T-helper 2 cell (primary cell): ENCODE results near the gene TEX48.

ENCODE experiments used
- DNase-seq, 5 experiments: peaks; one replicate each; pipeline versions ENCODE4 v3.0.0 to v3.0.0-alpha.2; 2012 to 2022

Gene TEX48

DNA sequence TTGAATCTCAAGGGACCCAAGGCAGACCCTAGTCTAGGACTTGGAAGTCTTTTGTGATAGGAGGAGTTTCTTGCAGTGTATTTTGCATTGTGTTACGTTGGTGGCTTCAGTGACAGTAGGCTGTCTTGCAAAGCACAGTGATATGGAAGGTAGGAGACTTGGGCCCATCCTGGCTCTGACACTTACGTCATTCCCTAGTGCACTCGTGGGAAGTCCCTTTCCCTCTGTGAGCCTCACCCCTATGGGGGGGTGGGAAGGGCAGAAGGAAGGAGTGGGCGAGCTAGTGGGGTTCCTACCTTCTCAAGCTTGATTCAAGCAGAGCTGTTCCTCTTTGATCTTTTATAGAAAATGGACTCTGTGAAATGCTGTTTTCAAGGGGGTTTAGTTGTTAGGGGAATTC, 15.1 kb downstream of the TEX48 start:
- no peak for DNase-seq

DNA sequence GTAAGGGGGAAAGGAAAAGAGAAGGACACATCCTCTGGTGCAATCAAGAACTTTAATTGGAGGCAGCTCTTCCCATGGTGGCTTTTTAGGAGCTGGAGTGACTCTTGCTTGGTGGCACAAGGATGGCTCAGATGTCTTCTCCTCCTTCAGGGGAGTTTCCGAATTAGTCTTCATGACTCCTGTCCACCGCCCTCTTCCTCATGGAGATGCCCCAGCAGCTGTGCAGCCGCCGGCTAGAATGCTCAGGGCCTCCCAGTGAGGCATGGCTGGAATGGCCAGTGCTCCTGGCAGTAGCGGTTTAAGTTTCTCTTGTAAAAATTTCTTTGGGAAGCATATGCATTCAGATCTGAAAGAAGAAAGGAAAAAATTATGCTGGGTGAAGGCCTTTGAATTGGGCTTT, 15.6 kb downstream of the TEX48 start:
- no peak for DNase-seq

DNA sequence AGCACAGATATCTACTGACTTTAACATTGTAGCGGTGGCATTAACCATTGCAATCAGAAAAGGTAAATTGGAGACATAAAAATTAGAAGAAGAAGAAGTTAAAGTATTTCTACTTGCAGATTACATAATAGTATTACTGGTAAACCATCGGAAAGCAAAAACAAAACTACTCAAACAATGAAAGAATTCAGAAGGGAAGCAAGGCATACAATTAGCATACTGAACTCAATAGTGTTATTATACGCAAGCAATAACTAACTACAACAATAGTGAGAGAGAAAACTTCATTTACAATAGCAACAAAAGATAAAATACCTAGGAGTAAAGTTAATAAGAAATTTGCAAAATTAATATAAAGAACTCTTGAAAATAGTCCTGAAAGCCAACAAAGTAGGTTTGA, 17.8 kb downstream of the TEX48 start:
- DNase-seq, result no peak

DNA sequence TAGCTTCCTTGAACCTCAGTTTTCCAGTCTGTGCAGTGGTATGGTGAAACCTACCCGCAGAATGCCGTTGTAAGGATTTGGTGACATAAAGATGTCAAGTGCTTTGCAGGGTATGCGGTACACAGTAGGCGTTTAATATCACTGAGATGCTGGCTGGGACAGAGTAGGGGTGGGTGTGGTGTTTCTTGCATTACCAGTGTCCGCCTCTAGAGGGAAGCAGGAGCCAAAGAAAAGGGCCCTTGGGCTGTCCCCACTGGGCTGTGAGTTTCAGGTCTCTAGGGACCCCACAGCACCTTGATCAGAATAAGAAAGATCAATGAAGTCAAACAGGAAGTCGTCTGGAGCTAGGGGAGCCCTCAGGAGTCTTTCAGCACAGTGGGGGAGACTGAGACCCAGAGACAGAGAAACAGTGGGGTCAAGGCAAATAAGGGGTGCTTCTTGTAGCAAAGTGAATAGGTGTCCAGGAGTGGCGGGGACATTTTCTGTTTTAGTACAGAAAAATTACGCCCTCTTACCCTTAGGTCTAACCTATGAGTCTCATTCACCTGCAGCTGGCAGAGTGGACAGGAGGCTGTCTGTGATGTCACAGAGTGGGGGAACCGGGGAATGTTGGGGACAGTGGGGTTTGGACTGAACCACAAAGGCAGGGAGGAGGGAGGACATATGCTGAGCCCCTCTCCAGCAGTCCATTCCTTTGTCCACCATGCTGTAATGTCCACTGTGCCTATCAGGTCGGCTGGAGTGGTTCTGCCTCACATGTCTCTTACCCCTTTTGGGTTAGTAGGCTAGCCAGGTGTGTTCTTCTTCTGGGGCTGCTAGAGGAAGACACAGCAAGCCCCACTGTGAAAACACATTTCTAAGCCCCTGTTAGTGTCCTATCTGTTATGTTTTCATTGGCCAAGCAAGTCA, 19.7 kb downstream of the TEX48 start:
- peak in 4 of 5 experiments; percentile 21 to 49 (median 41) for DNase-seq

DNA sequence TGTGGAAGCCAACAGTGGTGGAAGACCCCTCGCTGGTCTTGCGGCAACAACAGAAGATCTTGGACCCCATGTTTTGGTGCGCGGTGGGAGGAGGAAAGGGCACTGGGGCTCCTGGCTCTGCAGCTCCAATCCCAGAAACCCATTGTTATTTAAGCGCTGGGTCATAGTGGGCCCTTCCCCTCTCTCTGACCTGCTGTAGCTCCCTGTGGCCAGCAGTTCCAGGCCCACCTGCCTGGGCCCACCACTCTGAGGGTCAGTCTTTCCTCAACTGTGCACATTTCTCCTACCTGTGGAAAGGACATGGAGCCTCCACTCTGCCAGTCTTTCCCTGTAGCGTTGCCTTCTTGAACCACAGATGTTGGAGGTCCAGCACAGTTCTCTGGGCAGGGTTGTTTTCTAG, 24.3 kb downstream of the TEX48 start, which contains the start of gene TEX53:
Gene TEX53 (minus strand): TSS at position 101 of the 400 bp plus-strand sequence. CDS start 31 bp downstream, at position 70.
- no peak for DNase-seq

DNA sequence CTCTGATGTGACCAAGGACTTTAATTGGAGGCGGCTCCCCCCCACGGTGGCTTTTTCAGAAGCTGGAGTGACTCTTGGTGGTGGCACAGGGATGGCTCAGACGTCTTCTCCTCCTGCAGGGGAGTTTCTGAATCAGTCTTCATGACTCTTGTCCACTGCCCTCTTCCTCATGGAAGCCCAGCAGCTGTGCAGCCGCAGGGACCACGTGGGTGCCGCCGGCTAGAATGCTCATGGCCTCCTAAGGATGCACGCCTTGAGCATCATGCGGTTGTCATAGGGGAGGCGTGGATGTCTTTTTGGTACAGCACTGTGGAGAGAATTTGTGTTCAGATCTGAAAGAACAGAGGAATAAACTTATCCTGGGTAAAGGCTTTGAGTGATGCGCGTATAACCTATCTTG, 25.7 kb downstream of the TEX48 start:
- no peak for DNase-seq

DNA sequence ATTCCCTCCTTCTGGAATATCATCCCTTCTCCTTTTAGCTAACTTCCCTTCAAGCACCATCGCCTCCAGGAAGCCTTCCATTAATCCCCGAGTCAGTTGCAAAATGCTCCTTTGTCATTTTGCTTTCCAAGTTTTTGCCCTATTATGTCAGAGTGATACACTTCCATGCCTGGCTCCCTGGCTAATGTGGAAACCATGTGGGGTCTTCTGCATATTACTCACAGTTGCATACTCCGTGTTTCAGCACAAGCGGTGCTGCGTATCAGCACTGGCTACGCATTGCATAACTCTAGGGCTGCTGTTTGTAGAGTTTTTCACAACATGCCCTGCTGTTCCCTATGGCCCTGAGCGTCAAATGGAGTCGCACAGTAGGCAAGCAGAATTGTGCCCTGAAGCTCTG, 26.3 kb downstream of the TEX48 start:
- DNase-seq, result no peak

DNA sequence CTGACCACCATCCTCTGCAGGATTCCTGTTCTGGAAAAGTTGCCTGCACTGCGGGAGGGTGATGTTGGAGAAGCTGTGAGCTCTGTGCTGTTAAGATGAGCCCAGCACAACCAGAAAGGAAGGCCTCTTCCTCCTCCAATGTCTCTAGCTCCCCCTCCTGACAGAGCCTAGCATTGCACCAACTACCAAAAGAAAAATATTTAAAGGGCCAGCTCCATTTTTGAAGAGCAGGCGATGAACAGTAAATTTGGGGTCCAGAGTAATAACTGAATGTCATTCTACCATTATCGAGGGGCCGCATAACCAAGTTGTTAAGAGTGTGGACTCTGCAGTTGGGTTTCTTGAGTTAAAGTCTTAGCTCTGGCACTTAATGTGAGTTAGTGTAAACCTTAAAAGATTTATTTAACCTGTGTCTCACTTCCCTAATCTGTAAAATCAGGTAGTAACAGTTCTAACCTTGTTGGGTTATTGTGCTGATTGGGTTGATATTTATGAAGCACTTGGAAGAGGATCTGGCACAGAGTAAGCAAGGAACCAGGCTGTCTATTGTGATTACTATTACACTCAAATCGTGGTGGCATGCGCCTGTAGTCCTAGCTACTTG, 28.3 kb downstream of the TEX48 start:
- DNase-seq, result peak; percentile 38 to 78 (median 64)

DNA sequence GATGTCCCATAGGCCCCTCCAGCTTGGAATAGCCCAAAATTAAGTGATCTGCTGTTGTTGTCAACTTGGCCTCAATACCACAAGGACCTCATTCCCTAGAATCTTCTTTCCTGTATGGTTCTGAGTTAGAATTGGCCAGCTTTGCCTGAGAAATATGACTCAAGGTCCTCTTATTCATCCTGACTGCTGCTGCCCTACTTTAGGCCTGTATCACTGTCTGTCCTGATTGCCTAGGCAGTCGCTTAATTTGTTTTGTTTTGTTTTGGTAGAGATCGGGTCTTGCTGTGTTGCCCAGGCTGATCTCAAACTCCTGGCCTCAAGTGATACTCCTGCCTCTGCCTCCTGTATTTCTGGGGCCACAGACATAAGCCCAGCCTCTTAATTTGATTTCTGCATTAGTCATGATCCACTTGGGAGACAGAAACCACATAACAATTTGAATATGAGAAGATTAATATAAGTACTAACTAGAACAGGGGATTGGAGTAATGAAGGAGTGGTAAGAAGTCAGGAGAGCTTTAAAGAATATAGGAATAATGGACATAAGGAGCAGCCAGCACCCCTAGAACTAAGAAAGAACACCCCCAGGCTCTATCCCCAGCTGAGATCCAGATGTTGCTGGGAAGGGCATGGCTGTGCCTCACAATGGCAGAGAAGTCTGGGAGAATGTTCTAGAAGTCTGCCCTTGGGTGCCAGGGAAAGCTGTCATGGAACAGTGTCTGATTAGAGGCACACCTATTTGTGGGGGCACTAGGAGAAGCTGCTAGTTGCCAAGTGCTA, 29.0 kb downstream of the TEX48 start:
- no peak for DNase-seq

DNA sequence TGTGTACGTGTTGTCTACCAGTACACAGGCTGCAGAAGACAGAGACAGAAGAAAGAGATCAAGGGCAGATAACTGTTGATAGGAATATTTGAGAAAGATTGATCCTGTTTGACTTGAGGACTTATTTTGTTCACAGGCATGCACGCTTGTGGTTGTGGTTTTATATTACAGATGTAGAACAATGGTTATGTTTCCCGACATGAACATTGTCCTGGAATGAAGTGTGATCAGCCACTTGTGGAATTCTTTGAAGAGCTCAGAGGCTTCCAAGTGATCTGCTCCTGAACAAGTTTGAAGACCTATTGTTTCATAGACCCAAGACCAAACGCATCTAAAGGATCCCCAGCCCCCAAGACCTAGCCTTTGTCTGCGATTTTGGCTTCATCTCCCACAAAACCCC, 38.1 kb downstream of the TEX48 start:
- no peak for DNase-seq

DNA sequence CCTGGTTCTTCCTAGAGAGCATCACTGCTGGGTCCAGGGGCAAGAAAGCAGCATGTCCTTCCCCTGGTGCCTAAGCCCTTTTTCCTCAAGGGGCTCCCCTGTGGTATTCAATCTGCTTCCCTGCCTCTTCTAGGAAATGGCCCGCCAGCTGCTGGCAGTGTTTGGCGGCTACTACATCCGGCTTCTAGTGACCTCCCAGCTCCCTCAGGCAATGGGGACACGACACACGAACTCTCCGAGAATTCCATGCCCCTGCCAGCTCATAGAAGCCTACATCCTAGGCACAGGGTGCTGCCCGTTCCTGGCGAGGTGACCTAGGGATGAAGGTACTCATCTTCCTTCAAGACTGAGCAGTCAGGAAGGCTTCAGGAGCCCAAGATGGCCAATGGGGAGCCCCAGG, 39.0 kb downstream of the TEX48 start:
- no peak for DNase-seq

DNA sequence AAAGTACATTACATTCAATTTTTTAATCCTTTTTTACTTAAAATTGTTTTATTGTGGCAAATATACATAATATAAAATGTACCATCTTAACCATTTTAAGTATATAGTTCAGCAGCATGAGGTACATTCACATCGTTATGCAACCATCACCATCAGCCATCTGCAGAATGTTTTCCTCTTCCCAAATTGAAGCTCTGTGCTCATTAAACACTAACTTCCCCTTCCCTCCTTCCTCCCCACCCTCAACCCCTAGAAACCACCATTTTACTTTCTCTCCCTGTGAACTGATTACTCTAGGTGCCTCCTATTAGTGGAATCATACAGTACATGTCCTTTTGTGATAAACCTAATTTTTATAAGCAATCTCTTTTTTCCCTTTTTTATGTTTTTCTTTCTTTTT, 40.0 kb downstream of the TEX48 start:
- no peak for DNase-seq

DNA sequence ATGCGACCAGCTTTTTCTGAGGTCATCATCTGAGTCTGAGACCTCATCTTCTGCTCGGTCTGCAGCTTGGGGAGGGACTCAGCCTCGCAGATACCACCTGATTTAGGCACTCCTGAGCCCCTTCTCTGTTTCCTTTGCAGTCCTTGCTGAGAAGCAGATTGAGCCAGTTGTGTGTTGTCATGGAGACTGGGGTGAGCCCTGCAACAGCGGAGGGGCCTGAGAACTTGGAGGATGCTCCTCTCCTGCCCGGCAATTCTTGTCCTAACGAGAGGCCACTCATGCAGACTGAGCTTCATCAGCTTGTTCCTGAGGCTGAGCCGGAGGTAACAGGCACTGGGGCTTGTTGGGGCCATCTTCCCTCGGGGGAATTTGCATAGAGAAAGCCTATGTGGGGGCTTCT, 43.6 kb downstream of the TEX48 start:
- DNase-seq, result no peak

DNA sequence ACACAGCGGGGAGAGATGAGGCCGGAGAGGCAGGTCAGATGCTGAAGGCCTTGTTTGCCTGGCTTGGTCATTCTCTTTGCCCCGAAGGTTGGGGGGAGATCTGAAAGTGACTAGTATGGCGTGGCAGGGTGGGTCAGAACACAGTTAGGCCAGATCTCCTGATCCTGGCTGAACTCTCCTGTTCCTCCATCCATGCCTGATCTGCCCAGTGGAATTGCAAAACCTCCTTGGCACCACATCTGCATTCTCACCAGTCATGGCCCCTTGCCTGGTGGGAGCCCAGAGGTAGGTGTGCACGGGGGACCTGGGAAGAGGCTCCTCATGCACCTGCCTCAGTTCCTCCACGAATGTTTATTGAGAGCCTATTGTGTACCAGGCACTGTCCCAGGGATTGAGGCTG, 47.6 kb downstream of the TEX48 start:
- no peak for DNase-seq

DNA sequence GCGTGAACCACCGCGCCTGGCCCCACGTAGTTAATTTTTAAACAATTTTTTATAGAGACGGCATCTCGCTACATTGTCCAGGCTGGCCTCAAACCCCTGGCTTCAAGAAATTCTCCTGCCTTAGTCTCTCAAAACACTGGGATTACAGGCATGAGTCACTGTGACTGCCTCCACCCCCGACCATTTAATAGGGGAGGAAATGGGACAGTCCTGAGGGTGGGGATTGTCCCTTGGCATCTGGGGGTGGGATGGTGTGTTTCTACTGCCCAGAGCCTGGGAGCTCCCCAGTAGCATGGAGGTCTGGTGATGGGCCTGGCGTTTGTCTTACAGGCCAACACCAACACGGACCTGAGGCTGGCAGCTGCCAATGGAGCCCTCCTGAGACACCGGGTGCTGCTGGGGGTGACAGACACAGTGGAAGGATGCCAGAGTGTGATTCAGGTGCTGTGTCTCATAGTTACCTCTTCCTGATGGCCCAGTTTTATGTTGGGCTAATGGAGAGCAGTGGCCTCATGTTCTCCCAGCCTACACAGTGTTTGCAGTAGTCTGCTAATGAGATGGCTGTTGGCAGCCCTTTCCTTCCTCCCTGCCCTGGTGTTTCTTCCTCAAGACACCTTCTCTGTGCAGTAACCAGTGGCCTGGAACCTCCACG, 48.4 kb downstream of the TEX48 start:
- no peak for DNase-seq

DNA sequence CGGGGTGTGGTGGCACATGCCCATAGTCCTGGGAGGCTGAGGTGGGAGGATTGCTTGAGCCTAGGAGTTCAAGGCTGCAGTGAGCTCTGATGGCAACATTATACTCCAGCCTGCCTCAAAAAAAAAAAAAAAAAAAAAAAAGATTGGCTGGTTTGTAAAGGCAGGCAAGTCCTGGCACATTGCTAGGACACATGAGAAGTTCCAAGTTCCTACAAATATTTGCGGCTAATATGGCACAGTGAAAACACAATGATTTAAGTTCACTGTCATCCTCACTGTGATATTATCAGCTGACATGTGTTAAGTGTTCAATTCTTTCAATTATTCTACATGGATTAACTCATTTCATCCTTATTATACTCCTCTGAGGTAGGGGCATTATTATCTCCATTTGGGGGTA, 50.8 kb downstream of the TEX48 start:
- DNase-seq, result no peak

DNA sequence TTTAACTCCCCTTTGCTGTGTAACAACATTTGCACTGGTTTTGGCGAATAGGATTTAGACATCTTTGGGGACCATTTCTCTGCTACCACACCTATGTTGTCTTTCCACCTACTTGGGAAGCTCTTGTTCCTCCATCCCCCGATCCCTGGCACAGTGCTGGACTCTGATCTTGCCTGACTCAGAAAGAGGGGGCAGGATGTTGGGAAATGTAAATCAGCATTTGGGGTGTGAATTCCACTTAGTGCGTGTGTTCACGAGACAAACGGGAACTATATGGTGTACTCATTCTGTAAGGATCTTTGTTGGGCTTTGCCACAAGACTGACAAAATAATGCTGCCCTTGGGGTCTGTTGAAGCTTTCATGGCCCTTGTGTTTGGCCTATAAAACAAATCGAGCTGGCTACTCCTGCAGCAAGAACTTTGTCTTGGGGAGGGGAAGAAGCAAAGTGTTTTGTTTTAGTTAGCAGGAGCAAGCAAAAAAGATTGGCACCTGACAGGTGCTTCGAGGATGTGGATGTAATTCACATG, 52.4 kb downstream of the TEX48 start:
- DNase-seq, result no peak

DNA sequence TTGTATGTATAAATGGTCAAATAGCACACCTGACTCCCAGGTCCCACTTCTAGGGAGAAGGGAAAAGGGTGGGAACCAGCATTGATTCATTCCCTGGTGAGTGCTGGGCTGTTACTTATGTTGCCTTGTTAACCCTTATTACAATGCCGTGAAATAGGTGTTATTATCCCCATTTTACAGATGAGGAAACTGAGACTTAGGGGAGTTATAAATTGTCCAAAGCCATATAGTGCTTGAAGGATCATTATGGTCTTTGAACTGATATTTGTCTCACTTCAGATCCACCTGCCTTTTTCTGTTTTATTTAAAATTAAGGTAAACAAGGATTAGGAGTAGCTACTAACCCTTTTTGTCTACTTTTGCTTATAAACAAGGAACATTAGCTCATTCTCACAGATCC, 54.4 kb downstream of the TEX48 start:
- DNase-seq, result no peak

DNA sequence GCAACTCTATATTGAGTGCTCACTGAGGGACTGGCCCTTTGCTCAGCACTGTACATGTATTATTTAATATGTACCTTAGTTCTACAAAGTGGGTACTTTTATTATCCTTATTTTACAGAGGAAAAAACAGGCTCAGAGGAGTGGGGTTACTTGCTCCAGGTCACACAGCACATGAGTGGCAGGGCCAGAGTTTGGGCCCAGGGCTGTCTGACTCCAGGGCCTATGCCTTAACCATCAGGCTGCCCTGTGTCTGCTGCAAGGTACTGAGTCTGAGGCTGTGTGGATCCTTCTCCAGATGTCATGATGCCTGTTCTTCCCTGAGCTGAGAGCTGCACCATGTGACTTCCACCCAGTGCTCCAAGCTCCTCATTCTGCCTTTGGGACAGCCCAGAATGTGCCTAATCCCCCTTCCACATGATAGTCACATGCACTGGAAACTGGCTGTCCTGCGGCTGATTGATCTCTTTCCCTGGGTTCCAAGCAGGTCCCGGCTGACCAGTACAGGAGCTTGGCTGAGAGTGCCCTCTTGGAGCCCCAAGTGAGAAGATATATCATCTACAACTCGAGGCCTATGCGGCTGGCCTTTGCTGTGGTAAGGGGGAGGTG, 55.5 kb downstream of the TEX48 start:
- no peak for DNase-seq

DNA sequence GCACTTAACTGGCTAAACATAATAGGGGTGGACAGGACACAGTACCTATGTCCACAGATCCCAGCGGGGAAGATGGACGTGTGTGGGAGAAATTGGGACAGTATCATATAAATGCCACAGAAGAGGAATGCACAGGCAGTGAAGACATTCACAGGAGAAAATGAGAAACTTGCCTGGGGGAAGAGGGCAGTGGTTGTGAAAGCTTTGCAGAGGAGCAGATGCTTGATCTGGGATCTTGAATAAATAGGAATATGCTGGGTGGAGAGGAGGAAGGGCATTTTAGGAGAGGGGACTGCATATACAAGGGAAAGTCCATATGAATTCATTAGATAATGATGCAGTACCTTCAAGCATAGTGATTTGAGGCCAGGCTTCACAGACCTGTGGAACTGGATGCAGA, 57.3 kb downstream of the TEX48 start:
- DNase-seq, result no peak

DNA sequence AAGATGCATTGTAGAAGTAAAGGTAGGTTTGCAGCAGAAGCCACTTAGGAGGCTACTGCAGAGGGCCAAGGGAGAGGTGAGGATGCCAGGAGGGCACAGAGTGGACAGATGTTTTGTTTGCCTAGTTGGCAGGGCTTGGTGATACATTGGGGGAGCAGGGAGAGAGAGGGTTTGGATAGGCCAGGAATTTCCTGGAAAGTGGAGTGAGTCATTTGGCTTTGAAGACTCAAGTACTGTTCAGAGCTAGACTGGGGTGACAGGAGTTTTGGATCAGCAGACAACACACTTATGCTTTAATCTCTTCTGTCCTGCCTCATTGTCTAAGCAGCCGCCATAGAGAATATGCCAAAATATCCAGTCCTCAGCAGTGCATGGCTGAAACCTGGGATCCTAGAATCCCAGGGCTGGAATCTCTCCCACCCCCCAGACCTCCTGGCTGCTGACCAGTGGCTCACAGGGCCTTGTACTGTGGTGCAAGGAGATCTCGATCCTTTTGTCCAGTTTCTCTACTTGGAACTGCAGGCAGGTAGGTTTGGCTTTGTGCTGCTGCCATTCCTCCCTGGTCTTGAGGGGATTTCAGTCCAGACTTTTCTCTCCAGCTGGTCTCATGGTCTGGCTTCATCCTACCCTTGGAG, 59.9 kb downstream of the TEX48 start:
- no peak for DNase-seq

DNA sequence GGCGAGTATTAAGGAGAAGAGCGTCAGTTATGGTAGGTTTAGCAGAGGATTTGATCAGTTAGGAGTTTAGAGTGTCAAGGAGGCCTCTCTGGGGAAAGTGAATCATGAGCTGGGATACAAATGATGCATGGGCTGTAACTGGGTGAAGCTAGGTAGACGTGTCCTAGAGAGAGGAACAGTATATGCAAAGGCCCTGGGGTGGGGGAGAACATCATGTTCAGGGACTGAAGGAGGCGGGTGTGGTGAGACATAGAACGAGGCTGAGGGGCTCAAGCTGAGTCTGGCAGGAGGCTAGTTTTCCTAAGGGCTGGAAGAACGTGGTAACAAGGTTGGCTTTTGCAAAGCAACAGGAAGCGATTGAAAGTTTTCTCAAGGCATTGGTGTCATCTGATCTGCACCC, 60.4 kb downstream of the TEX48 start:
- DNase-seq, result no peak
